ENCODE results near the gene CNTNAP2. TPM values are rescaled to one million over a fixed set of nuclear protein-coding genes. Genes with fewer than 3 reads are reported as not detected.
A peak's percentile ranks its signal among the peaks of the same experiment; 100 is the strongest.

Gene CNTNAP2
- total RNA-seq, 4 donors from 2014 or later = 0.29 to 0.88 (median 0.33) TPM; not detected in 1

DNA sequence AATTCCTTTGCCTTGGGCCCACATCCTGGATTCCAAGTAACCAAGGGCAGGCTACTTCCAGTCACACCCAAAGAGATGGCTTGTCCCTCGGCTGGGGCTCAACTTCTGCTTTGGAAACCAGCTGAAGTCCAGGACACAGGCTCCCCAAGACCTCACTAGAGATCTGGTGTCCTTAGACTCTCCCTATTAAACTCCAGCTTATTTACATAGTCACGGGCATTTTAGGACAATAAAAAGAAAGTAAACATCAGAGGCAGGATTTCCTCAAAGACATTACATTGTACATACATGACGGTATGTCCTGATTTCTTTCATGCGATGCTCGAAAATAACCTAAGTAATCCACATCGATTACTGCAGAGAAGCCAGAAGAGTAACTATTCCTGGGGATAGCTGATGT is 2012.4 kb downstream of the CNTNAP2 start:
- no peaks in the 10 kb centered on the region for H3K4me1 ChIP-seq
- no peaks in the 10 kb centered on the region for H3K36me3 ChIP-seq
- no peaks in the 10 kb centered on the region for H3K27me3 ChIP-seq
- intact Hi-C loops (cut with DNase I) = no loop called here
- no peak overlapping the region for H3K4me3 ChIP-seq (replicated peaks in 1 of 3)
- no peak for TF ChIP-seq POLR2A (IDR thresholded peaks at IDR 0.05)
- TF ChIP-seq, protein P1, sequence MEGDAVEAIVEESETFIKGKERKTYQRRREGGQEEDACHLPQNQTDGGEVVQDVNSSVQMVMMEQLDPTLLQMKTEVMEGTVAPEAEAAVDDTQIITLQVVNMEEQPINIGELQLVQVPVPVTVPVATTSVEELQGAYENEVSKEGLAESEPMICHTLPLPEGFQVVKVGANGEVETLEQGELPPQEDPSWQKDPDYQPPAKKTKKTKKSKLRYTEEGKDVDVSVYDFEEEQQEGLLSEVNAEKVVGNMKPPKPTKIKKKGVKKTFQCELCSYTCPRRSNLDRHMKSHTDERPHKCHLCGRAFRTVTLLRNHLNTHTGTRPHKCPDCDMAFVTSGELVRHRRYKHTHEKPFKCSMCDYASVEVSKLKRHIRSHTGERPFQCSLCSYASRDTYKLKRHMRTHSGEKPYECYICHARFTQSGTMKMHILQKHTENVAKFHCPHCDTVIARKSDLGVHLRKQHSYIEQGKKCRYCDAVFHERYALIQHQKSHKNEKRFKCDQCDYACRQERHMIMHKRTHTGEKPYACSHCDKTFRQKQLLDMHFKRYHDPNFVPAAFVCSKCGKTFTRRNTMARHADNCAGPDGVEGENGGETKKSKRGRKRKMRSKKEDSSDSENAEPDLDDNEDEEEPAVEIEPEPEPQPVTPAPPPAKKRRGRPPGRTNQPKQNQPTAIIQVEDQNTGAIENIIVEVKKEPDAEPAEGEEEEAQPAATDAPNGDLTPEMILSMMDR (IDR thresholded peaks at IDR 0.05) = no peak
- no peak overlapping the region for H3K27ac ChIP-seq
- no peak for DNase-seq
- 84 to 95% methylated on average over 6 of the region's 6 CpGs for WGBS, 2 donors
- no peaks in the 10 kb centered on the region for H3K9me3 ChIP-seq

DNA sequence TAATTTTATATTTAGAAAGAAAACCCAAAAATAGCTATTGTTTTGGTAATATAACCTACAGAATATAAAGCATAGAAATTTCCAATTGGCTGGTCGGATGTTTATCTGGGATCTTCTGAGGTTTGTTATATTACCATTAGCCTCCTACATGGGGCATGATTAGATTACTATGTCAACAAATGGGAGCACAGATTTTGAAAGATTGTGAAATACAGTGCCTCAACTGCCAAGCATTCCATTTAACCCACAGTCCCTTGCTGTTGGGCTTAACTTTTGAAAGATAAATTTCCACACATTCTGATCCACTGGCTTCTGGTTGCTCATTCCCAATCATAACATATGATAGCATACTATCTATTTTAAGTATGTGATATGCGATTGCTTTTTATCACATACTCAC is 2018.5 kb downstream of the CNTNAP2 start:
- H3K4me1 ChIP-seq = no peaks in the 10 kb centered on the region
- H3K27me3 ChIP-seq = no peaks in the 10 kb centered on the region
- no peaks in the 10 kb centered on the region for H3K9me3 ChIP-seq
- TF ChIP-seq, protein P1 (IDR thresholded peaks at IDR 0.05) = no peak
- TF ChIP-seq POLR2A (IDR thresholded peaks at IDR 0.05) = no peak
- no peak overlapping the region for H3K27ac ChIP-seq
- WGBS, 2 donors = 83 to 86% methylated on average over 2 of the region's 2 CpGs
- H3K4me3 ChIP-seq (replicated peaks in 1 of 3) = no peak overlapping the region
- H3K36me3 ChIP-seq = no peaks in the 10 kb centered on the region
- no peak for DNase-seq
- intact Hi-C loops (cut with DNase I) = no loop called here

DNA sequence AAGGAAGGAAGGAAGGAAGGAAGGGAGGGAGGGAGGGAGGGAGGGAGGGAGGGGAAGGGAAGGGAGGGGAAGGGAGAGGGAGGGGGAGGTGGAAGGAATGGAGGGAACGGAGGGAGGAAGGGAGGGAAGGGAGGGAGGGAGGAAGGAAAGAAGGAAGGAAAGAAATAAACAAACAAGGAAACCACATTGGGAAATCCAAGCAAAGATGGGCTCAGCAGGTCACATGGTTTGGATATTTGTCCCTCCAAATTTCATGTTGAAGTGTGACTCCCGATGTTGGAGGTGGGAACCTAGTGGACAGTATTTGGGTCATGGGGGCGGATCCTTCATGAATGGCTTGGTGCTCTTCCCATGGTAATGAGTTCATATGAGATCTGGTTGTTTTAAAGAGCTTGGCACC is 2019.4 kb downstream of the CNTNAP2 start:
- Histone ChIP-seq H3K4me1 (no peaks in the 10 kb centered on the region), H3K27me3 (no peaks in the 10 kb centered on the region), H3K4me3 (replicated peaks in 1 of 3) (no peak overlapping the region), H3K36me3 (no peaks in the 10 kb centered on the region), H3K9me3 (no peaks in the 10 kb centered on the region), H3K27ac (no peak overlapping the region)
- intact Hi-C loops (cut with DNase I) = no loop called here
- no peak for TF ChIP-seq POLR2A (IDR thresholded peaks at IDR 0.05)
- TF ChIP-seq, protein P1 (IDR thresholded peaks at IDR 0.05) = no peak
- WGBS, 2 donors = 88 to 93% methylated on average over 3 of the region's 3 CpGs
- no peak for DNase-seq

DNA sequence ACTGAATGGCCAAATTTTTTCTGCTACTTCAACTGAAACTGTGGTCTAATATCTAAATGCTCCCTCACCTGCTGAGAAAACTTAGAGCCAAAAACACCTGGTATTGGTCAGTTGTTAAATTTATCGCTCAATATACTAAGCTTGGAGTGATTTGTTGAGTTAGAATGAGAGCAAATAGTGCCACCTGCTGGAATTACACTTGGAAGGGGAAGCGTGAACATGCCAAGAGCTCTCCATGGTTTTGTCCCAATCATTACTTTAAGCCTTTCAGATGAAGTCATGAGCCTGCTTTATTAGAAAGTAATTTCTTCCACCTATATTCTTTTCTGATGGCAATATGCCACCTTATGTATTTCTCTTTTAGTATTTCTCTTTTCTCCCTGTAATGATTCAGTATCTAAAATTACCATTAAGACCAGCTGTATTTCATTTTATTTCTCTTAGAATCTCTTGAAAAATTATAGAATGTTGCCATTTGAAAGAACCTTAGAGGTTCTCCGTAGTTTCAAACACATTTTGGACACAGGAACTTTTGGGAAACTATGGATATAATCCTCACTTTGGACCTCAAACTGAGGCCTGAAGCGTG is 2026.2 kb downstream of the CNTNAP2 start:
- intact Hi-C loops (cut with DNase I) = no loop called here
- peak; percentile 34 to 37 for DNase-seq
- no peak for TF ChIP-seq POLR2A (IDR thresholded peaks at IDR 0.05)
- TF ChIP-seq, protein P1 (IDR thresholded peaks at IDR 0.05) = peak in 4 of 6 experiments; percentile 35 to 66 (median 63)

DNA sequence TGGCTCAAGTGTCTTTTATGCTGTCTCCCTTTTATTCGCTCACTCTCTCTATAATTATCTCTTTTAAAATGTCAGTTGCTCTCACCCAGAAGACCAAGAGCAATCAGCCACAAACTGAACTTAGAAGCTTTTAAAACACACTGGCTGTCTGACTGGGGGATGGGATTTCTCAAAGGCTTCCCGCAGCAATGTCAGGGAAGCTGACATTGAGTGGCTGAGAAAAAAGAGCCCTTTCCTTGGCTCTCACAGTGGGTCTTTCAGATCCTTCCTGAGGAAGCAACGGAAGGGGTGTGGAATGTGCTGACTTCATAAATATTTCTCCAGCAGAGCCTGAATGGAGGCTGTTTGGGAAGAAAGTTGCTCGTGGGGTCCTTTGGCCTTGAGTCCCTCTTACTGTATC is 2028.2 kb downstream of the CNTNAP2 start:
- no peak for TF ChIP-seq POLR2A (IDR thresholded peaks at IDR 0.05)
- TF ChIP-seq, protein P1 (IDR thresholded peaks at IDR 0.05) = no peak
- no peaks in the 10 kb centered on the region for H3K4me1 ChIP-seq

More for the DNA sequence above, 2026.2 kb downstream of the CNTNAP2 start:
- Histone ChIP-seq H3K27ac (no peak overlapping the region), H3K36me3 (no peaks in the 10 kb centered on the region), H3K4me3 (replicated peaks in 1 of 3) (no peak overlapping the region), H3K27me3 (no peaks in the 10 kb centered on the region), H3K9me3 (no peaks in the 10 kb centered on the region), H3K4me1 (no peaks in the 10 kb centered on the region)
- 40 to 43% methylated on average over 4 of the region's 4 CpGs for WGBS, 2 donors

More for the DNA sequence above, 2028.2 kb downstream of the CNTNAP2 start:
- 39 to 52% methylated on average over 4 of the region's 4 CpGs for WGBS, 2 donors
- intact Hi-C loops (cut with DNase I) = no loop called here
- no peak overlapping the region for H3K27ac ChIP-seq
- H3K27me3 ChIP-seq = no peaks in the 10 kb centered on the region
- no peaks in the 10 kb centered on the region for H3K9me3 ChIP-seq
- no peak for DNase-seq
- no peaks in the 10 kb centered on the region for H3K36me3 ChIP-seq
- no peak overlapping the region for H3K4me3 ChIP-seq (replicated peaks in 1 of 3)
